Thymus (tissue), 11 donors: ENCODE measurements around the gene TTLL1. TPM values are rescaled to one million over a fixed set of nuclear protein-coding genes. Genes with fewer than 3 reads are reported as not detected.

ENCODE experiments used
- DNase-seq, 9 donors: peaks; one replicate each; pipeline ENCODE4 v3.0.0-alpha.2; 2013; ENCODE audit warnings: low spot score in 9 of 9, low read depth in 6 of 9, missing footprints in 1 of 9
- H3K27ac ChIP-seq, 2 donors: one replicate each; pipeline ENCODE4 v1.5.1; 2013; ENCODE audit warnings: control low read depth in 1 of 2, low read depth in 1 of 2, low read length in 1 of 2, mild to moderate bottlenecking in 1 of 2, moderate library complexity in 1 of 2
- H3K27me3 ChIP-seq, 2 donors: one replicate each; pipeline ENCODE4 v1.5.1; 2013; ENCODE audit warnings: low read length in 1 of 2; ENCODE audit not compliant: control insufficient read depth in 2 of 2, insufficient read depth in 1 of 2
- H3K36me3 ChIP-seq, 2 donors: one replicate each; pipeline ENCODE4 v1.5.1; 2013; ENCODE audit warnings: low read length in 1 of 2, mild to moderate bottlenecking in 1 of 2, moderate library complexity in 1 of 2; ENCODE audit not compliant: control insufficient read depth in 2 of 2, insufficient read depth in 2 of 2
- H3K4me1 ChIP-seq, 2 donors: one replicate each; pipeline ENCODE4 v1.5.1; 2013; ENCODE audit warnings: low read length in 2 of 2; ENCODE audit not compliant: control insufficient read depth in 2 of 2, insufficient read depth in 2 of 2
- H3K4me3 ChIP-seq, 2 donors: one replicate each; pipeline ENCODE4 v1.5.1; 2013; ENCODE audit warnings: low read length in 2 of 2, control low read depth in 1 of 2, mild to moderate bottlenecking in 1 of 2
- H3K9me3 ChIP-seq, 2 donors: one replicate each; pipeline ENCODE4 v1.5.1; 2013; ENCODE audit warnings: low read length in 1 of 2, mild to moderate bottlenecking in 1 of 2; ENCODE audit not compliant: control insufficient read depth in 2 of 2, insufficient read depth in 1 of 2
- WGBS: extraction: QIAGEN DNeasy Blood & Tissue Kit; methylation state at CpG from one replicate; pipeline ENCODE4 v1.1.7; 2013; 5-methylcytosine and 5-hydroxymethylcytosine counted together
- polyA plus RNA-seq: library from polyadenylated mRNA; stranded (reverse); fragments of 200-250 nt; gene quantifications from one replicate; pipeline ENCODE4 v1.2.3, GENCODE V29; 2013
- total RNA-seq: library from RNA; stranded (reverse); fragments of 120-200 nt; gene quantifications from one replicate; pipeline ENCODE4 v1.2.4, GENCODE V29; 2013
- donor health status: healthy.

The TTLL1 gene
- total and polyA plus RNA-seq, 2 donors = 8.4 to 10.2 TPM

DNA sequence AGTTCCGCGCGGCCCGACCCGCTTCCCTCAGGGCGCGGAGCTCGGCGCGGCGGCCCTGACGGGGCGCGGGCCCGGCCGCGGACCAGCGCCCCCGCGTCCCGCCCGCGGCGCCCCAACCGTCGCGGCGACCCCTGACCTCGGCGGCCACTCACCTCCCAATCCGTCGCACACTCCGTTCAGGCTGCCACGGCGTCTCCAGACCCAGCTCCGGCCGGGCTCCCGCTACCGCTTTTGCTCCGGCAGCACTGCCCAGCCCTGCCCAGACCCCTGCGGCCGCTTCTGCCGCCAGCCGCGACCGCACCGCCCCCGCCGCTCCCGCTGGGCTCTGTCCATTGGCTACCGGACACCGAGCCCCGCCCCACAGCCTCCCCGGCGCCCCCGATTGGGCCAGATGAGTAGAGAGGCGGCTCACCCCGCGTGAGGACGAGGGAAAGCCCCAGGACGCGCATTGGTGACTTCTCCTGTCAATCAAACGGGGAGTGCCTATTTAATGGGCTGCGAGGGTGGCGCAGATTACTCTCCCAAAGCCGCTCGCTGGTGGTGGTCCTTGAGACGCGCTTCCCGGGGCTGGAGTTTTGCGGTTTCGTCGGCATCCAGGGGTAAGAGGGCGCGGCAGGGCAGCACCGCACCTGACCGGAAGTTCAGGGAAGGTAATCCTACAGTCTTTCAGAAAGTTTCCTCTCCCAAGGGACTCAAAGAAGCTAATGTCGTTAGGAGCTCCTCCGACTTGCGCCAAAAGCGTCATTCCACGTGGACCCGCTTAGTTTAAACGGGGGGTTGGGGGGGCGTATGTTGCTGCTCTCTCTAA lies 74.1 kb downstream of the TTLL1 start, which contains the start of gene PACSIN2:
Gene PACSIN2 (minus strand): TSS at position 281 of the 808 bp plus-strand sequence. CDS start 103,069 bp downstream, outside the sequence.
- Histone ChIP-seq H3K9me3 (no peaks in the 10 kb centered on the region), H3K27ac (peak within 1 kb of the TSS in 1 of 2 donors; percentile 86), H3K4me1 (peaks cover 9 to 20% of the 10 kb centered on the region in 2 donors), H3K4me3 (peak within 1 kb of the TSS; percentile 62 to 94), H3K27me3 (peaks cover 0 to 10% of the 10 kb centered on the region in 2 donors), H3K36me3 (no peaks in the 10 kb centered on the region)
- under 1% methylated on average over 85 of the region's 85 CpGs for WGBS
- peak; percentile 96 to 100 (median 97) for DNase-seq

DNA sequence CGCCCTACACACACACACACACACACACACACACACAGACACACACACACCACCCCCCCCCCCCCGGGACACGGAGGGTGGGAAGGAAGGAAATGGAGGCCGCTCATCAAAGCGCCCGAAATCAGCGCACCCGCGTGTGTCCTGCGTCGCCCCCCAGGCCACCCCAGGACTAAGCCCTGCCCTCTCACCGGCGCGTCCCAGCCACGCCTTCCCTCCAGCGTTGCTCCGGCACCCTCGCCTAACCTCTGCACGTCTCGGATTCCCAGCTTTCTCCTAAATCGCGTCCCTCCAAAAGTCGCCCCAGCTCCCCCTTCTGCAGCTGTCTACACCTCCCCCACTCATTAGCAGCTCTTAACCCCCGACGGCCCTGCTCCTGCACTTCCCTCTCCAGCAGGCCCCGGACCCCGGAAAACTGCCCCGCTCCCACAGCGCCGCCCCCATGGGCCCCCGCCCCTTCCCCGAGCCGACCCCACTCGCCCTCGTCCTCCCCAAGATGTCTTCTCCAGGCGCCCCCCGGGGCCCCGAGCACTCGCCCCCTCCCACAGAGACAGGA lies 74.8 kb downstream of the TTLL1 start:
- Histone ChIP-seq H3K4me1 (peaks cover 9 to 20% of the 10 kb centered on the region in 2 donors), H3K27ac (peak overlapping the region in 1 of 2 donors; percentile 86), H3K9me3 (no peaks in the 10 kb centered on the region), H3K36me3 (no peaks in the 10 kb centered on the region), H3K27me3 (peaks cover 0 to 10% of the 10 kb centered on the region in 2 donors), H3K4me3 (peak overlapping the region; percentile 62 to 94)
- DNase-seq = peak in 5 of 9 donors; percentile 10 to 48 (median 24)
- under 1% methylated on average over 38 of the region's 39 CpGs for WGBS

DNA sequence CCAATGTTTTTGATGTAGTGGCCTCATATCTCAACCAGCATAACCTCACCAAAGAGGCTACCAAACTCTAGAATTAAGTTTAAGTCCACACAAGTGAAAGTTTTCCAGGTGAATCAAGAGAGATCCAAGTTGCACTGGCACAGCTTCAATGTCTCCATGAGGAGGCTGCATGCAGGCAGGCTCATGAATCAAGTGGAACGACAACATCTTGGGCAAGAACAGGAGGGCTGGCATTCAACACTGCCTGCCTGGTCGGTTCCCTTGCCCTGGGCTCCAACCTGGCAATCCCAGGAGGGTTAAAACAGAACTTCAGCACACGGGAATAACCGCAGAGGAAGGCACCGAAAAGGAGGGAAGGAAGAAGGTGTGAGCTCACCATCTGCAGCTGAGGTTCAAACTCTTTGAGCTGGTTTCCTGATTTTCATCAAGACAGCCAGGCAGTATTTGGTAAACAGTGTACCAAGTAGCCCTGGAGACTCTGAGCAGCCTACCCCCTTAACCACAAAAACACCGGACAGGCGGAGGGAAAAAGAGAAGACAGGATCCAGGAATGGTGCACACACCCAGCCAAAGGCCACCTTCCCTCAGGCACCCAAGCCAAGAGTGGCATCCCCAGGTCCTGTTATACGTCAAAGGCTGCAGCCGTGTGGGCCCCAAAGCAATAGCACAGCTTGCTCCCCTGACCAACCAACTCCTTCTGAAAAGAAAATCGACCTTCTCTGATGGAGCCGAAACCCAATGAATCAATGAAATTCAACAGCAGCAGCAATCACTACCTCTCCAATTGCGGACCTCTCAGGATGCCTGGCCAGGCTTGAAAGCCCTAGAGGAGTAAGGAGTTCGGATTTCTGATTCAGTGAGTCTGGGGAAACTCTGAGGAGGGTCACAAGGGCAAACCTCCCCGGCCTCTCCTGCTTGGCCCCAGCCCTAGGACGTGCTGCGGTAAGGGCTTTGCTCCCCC lies 75.6 kb downstream of the TTLL1 start:
- peaks cover 9 to 20% of the 10 kb centered on the region in 2 donors for H3K4me1 ChIP-seq
- no peaks in the 10 kb centered on the region for H3K9me3 ChIP-seq
- H3K27ac ChIP-seq = no peak overlapping the region
- H3K4me3 ChIP-seq = peak overlapping the region; percentile 62 to 94
- 6% methylated on average over 16 of the region's 16 CpGs for WGBS
- H3K36me3 ChIP-seq = no peaks in the 10 kb centered on the region
- peak in 3 of 9 donors; percentile 13 to 41 (median 13) for DNase-seq
- H3K27me3 ChIP-seq = peaks cover 0 to 10% of the 10 kb centered on the region in 2 donors

DNA sequence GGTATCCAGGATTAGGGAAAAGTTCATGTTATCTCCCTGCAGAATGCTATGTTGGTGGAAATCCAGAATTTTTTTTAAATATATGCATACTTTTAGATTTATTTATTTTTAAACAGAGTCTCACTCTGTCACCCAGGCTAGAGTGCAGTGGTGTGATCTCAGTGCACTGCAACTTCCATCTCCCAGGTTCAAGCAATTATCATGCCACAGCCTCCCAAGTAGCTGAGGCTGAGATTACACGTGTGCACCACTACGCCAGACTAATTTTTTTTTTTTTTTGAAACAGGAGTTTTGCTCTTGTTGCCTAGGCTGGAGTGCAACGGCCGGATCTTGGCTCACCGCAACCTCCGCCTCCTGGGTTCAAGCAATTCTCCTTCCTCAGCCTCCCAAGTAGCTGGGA lies 76.8 kb downstream of the TTLL1 start:
- H3K27me3 ChIP-seq = peaks cover 0 to 10% of the 10 kb centered on the region in 2 donors
- no peaks in the 10 kb centered on the region for H3K36me3 ChIP-seq
- no peak overlapping the region for H3K4me3 ChIP-seq
- no peak overlapping the region for H3K27ac ChIP-seq
- 97% methylated on average over 6 of the region's 6 CpGs for WGBS
- no peaks in the 10 kb centered on the region for H3K9me3 ChIP-seq
- H3K4me1 ChIP-seq = peaks cover 9 to 25% of the 10 kb centered on the region in 2 donors
- no peak for DNase-seq

DNA sequence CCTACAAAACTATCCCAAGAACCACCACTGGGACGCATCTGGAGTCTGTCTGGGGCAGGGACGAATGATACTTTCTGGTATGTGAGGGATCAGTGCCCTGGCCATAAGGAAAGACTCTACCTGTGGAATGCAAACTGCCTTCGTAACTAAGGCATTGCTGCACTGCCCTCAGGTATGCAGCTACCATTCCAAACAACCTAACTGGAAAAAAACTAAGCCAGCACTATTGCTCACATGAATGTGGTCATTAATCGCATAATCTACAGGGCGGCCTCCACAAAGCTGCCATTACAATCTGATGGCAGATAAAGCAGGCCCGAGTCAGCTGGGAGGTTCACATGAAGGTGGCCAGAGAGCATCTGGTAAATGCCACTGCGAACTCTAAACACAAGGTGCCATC lies 78.1 kb downstream of the TTLL1 start:
- H3K36me3 ChIP-seq = no peaks in the 10 kb centered on the region
- no peaks in the 10 kb centered on the region for H3K9me3 ChIP-seq
- DNase-seq = no peak
- peaks cover 9 to 25% of the 10 kb centered on the region in 2 donors for H3K4me1 ChIP-seq
- peaks cover 0 to 8% of the 10 kb centered on the region in 2 donors for H3K27me3 ChIP-seq
- whole genome bisulfite sequencing = 99% methylated on average over 7 of the region's 7 CpGs
- no peak overlapping the region for H3K4me3 ChIP-seq
- no peak overlapping the region for H3K27ac ChIP-seq

DNA sequence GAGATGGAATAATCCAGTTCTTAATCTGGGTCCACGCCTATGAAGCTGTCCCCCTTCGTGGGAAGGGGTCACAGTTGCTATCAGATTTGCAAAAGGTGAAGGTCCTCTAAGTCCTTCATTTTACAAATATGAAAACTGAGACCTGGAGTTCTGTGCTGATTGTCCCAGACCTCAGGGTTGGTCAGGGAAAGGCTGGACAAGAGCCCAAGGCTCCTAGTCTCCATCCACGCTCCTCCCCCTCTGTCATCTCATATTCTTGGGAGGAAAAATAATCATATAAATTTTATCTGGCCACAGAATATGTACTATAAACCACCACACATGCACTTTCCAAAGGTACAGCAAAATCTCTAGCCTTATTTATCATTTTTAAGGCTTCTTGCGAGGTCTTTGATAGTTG lies 79.7 kb downstream of the TTLL1 start:
- Histone ChIP-seq H3K27ac (no peak overlapping the region), H3K9me3 (no peaks in the 10 kb centered on the region), H3K4me3 (no peak overlapping the region), H3K27me3 (no peaks in the 10 kb centered on the region), H3K4me1 (peaks cover 5 to 20% of the 10 kb centered on the region in 2 donors), H3K36me3 (no peaks in the 10 kb centered on the region)
- DNase-seq = no peak
- WGBS = 98% methylated on average over 4 of the region's 4 CpGs

DNA sequence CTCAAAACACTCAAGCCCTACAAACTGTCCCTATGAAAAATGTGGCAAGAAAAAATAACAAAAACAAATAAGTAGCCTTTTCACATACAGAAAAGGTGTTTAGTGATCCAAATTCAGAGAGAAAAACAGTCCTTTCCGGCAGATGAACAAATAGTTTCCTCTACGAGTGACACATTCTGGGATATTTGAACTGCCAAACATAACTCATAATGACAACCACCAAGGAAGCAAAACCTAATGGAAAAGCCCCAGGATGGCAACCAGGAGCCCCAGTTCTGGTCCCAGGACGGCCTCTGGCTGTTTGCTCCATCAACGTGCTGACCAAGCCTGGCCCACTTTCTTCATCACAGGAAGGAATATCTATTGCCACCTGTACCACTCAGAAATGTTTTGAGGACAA lies 80.3 kb downstream of the TTLL1 start:
- Histone ChIP-seq H3K27ac (no peak overlapping the region), H3K36me3 (no peaks in the 10 kb centered on the region), H3K9me3 (no peaks in the 10 kb centered on the region), H3K4me1 (peaks cover 6 to 19% of the 10 kb centered on the region in 2 donors), H3K27me3 (no peaks in the 10 kb centered on the region), H3K4me3 (no peak overlapping the region)
- WGBS = 97% methylated on average over 4 of the region's 4 CpGs
- DNase-seq = no peak

DNA sequence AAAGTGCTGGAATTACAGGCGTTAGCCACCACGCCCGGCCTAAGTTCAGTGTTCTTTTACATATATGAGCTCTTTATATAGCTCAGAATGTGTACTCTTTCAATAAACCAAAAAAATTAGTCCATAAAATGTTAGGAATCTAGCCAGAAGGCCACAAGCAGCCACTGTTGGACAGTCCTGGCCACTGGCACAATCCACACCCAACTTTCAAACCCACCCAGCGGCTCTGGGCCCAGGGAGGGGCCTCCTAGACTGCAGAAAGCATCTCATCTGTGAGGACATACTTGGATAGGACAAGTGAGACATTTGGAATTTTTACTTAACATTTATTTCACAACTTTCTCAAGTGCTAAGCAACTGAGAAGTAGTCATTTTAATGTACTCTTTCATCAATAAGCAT lies 80.7 kb downstream of the TTLL1 start:
- no peaks in the 10 kb centered on the region for H3K36me3 ChIP-seq
- H3K27ac ChIP-seq = no peak overlapping the region
- no peaks in the 10 kb centered on the region for H3K9me3 ChIP-seq
- no peaks in the 10 kb centered on the region for H3K27me3 ChIP-seq
- H3K4me3 ChIP-seq = no peak overlapping the region
- H3K4me1 ChIP-seq = peaks cover 3 to 15% of the 10 kb centered on the region in 2 donors
- DNase-seq = no peak
- 97% methylated on average over 4 of the region's 4 CpGs for WGBS
